ES-I3 (cell line): ENCODE measurements around the gene DNAJB9.
"Not testable (repeated sequence)": the region's sequence is repeated elsewhere in the genome, so short reads cannot be mapped to it uniquely, and the experiment has no call there.

Experiments used
- H3K36me3 ChIP-seq: 2 replicates; pipeline ENCODE4 v1.6.1; 2013; ENCODE audit warnings: mild to moderate bottlenecking, low read length, control low read depth, moderate library complexity; ENCODE audit not compliant: insufficient read depth
- H3K4me1 ChIP-seq: 2 replicates; pipeline ENCODE4 v1.6.1; 2013; ENCODE audit warnings: mild to moderate bottlenecking, control low read depth, low read length; ENCODE audit not compliant: insufficient read depth
- H3K9ac ChIP-seq: 2 replicates; pipeline ENCODE4 v1.6.1; 2013; ENCODE audit warnings: low read depth, mild to moderate bottlenecking, low read length, moderate library complexity
- H3K9me3 ChIP-seq: 2 replicates; pipeline ENCODE4 v1.6.1; 2013; ENCODE audit warnings: mild to moderate bottlenecking, low read length, moderate library complexity; ENCODE audit not compliant: control insufficient read depth, insufficient read depth

Gene DNAJB9

GRCh38 chr7:108569381-108570145 lies at the start of gene DNAJB9, which contains the start of gene THAP5:
TSS of gene DNAJB9 (plus strand) at chr7:108569874. CDS start at chr7:108571727, 1,853 bp downstream.
TSS of gene THAP5 (minus strand) at chr7:108569706. CDS start at chr7:108569569, 137 bp downstream.
- Histone ChIP-seq H3K9me3 (no peaks in the 10 kb centered on the region), H3K9ac (peak within 1 kb of the TSS; percentile 76), H3K36me3 (no peaks in the 10 kb centered on the region), H3K4me1 (peaks cover 6% of the 10 kb centered on the region; the same call in 1 of the 2 replicates)

GRCh38 chr7:108522780-108523179 lies 46.9 kb upstream of the DNAJB9 start:
- Histone ChIP-seq H3K36me3 (no peaks in the 10 kb centered on the region), H3K9me3 (no peaks in the 10 kb centered on the region), H3K4me1 (peaks cover 32% of the 10 kb centered on the region), H3K9ac (0 out of 2 replicates have a peak overlapping the region, but pooled peaks have one; percentile 6)

- Histone ChIP-seq H3K9me3 (no peaks in the 10 kb centered on the region), H3K4me1 (peaks cover 32% of the 10 kb centered on the region), H3K36me3 (no peaks in the 10 kb centered on the region), H3K9ac (peak overlapping the region; percentile 67)
Measured at GRCh38 chr7:108525327-108525984, 44.2 kb upstream of the DNAJB9 start.

- H3K36me3 ChIP-seq: no peaks in the 10 kb centered on the region
- peak within 1 kb of the TSS; percentile 67 for H3K9ac ChIP-seq
- peaks cover 32% of the 10 kb centered on the region for H3K4me1 ChIP-seq
- no peaks in the 10 kb centered on the region for H3K9me3 ChIP-seq
Measured at GRCh38 chr7:108525985-108526767, 43.5 kb upstream of the DNAJB9 start, which contains the start of gene PNPLA8. TSS of gene PNPLA8 (minus strand) at chr7:108526135. CDS start at chr7:108515491, 10,644 bp downstream.

- H3K9me3 ChIP-seq: no peaks in the 10 kb centered on the region
- H3K36me3 ChIP-seq: no peaks in the 10 kb centered on the region
- H3K4me1 ChIP-seq: peaks cover 29% of the 10 kb centered on the region
- H3K9ac ChIP-seq: peak overlapping the region; percentile 67
Measured at GRCh38 chr7:108526768-108527017, 43.0 kb upstream of the DNAJB9 start.

GRCh38 chr7:108528183-108528712 lies 41.4 kb upstream of the DNAJB9 start:
- H3K9ac ChIP-seq: no peak overlapping the region
- no peaks in the 10 kb centered on the region for H3K9me3 ChIP-seq
- peaks cover 16% of the 10 kb centered on the region for H3K4me1 ChIP-seq
- no peaks in the 10 kb centered on the region for H3K36me3 ChIP-seq

DNA sequence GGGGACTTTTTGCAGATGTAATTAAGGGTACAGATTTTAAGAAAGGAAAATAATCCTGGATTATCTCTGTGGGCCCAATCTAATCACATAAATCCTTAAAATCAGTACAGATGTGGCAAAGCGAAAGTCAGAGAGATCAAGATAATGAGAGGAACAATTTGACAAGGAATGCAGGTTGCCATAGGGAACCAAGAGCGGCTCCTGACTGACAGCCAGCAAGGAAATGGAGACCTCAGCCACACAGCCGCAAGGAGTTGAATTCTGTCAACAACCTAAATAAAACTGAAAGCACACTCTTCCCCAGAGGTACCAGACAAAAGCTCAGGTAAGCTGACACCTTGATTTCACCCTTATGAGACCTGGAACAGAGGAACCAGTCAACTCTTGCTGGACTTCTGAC lies 40.3 kb upstream of the DNAJB9 start:
- Histone ChIP-seq H3K9me3 (no peaks in the 10 kb centered on the region), H3K9ac (no peak overlapping the region)

DNA sequence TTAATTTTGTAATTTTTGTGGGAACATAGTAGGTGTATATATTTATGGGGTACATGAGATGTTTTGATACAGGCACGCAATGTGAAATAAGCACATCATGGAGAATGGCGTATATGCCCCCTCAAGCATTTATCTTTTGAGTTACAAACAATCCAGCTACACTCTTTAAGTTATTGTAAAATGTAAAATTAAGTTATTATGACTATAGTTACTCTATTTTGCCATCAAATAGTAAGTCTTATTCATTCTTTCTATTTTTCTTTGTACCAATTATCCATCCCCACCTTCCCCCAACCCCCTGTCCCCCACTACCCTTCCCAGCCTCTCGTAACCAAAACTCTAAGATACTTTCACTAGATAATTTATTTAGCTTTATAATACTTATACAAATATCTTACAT lies 36.0 kb upstream of the DNAJB9 start:
- Histone ChIP-seq H3K9me3 (no peaks in the 10 kb centered on the region), H3K36me3 (no peaks in the 10 kb centered on the region), H3K4me1 (no peaks in the 10 kb centered on the region), H3K9ac (no peak overlapping the region)

More for the DNA sequence above, 40.3 kb upstream of the DNAJB9 start:
- H3K36me3 ChIP-seq: no peaks in the 10 kb centered on the region
- H3K4me1 ChIP-seq: peaks cover 5% of the 10 kb centered on the region; the same call in 1 of the 2 replicates

DNA sequence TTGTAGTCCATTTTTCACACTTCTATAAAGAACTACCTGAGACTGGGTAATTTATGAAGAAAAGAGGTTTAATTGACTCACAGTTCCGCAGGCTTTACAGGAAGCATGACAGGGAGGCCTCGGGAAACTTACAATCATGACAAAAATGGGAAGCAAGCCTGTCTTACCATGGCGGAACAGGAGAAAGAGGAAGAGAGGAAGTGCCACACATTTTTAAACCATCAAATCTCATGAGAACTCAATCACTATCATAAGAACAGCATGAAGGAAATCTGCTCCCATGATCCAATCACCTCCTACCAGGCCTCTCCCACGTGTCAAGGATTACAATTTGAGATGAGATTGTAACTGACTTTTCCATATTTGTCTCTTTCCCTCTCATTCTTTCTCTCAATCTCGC lies 34.4 kb upstream of the DNAJB9 start:
- Histone ChIP-seq H3K9me3 (no peaks in the 10 kb centered on the region), H3K4me1 (no peaks in the 10 kb centered on the region), H3K36me3 (no peaks in the 10 kb centered on the region), H3K9ac (no peak overlapping the region)

GRCh38 chr7:108535744-108536143 lies 33.9 kb upstream of the DNAJB9 start:
- Histone ChIP-seq H3K9ac (no peak overlapping the region), H3K9me3 (no peaks in the 10 kb centered on the region), H3K4me1 (no peaks in the 10 kb centered on the region), H3K36me3 (no peaks in the 10 kb centered on the region)

- H3K4me1 ChIP-seq: no peaks in the 10 kb centered on the region; the same call in 1 of the 2 replicates
- no peaks in the 10 kb centered on the region for H3K36me3 ChIP-seq
- no peaks in the 10 kb centered on the region for H3K9me3 ChIP-seq
- no peak overlapping the region for H3K9ac ChIP-seq
Measured at GRCh38 chr7:108537229-108537628, 32.4 kb upstream of the DNAJB9 start.

GRCh38 chr7:108538236-108538635 lies 31.4 kb upstream of the DNAJB9 start:
- not testable (repeated sequence) for H3K36me3 ChIP-seq, H3K9ac ChIP-seq, H3K9me3 ChIP-seq, H3K4me1 ChIP-seq

GRCh38 chr7:108538685-108539084 lies 31.0 kb upstream of the DNAJB9 start:
- not testable (repeated sequence) for H3K4me1 ChIP-seq, H3K9me3 ChIP-seq, H3K9ac ChIP-seq, H3K36me3 ChIP-seq

DNA sequence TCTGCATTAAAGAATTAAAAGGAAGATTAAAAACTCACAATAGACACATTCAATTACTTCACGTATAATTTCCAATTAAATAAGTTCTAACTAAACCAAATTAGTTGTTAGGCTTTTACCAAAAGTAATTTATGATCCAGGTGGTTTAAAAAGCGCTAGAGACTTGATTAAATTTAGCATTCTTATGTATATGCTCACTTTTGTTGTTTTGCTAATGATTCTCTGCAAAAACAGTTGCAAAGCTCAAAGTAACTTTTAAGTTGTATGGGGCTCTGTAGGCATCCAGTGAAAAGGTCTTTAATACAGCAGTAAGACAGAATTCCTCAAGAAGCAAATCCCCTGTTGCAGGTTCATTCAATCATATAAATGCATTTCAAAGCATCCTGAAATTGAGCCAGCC lies 28.2 kb upstream of the DNAJB9 start:
- no peak overlapping the region for H3K9ac ChIP-seq
- no peaks in the 10 kb centered on the region; the same call in 1 of the 2 replicates for H3K4me1 ChIP-seq
- H3K9me3 ChIP-seq: no peaks in the 10 kb centered on the region
- no peaks in the 10 kb centered on the region for H3K36me3 ChIP-seq
